Colonic mucosa (tissue), 4 donors: ENCODE results near the gene FBXO3. TPM values are rescaled to one million over a fixed set of nuclear protein-coding genes. Genes with fewer than 3 reads are reported as not detected.

ENCODE experiments used
- DNase-seq: peaks from one replicate; pipeline ENCODE4 v3.0.0-alpha.2; 2020
- H3K27ac ChIP-seq: fragments of 200-600 bp; one replicate; pipeline ENCODE4 v1.8.0; 2021
- H3K27me3 ChIP-seq: fragments of 200-600 bp; one replicate; pipeline ENCODE4 v1.8.0; 2021
- H3K36me3 ChIP-seq: fragments of 200-600 bp; one replicate; pipeline ENCODE4 v1.8.0; 2021
- H3K4me1 ChIP-seq: fragments of 200-600 bp; one replicate; pipeline ENCODE4 v1.8.0; 2021; ENCODE audit warnings: mild to moderate bottlenecking
- H3K4me3 ChIP-seq: fragments of 200-600 bp; one replicate; pipeline ENCODE4 v1.8.0; 2021
- H3K9ac ChIP-seq, 2 donors: one replicate each; pipeline ENCODE4 v1.7.0; 2013; ENCODE audit warnings: control low read depth in 2 of 2, low read depth in 2 of 2, low read length in 2 of 2
- H3K9me3 ChIP-seq: fragments of 200-600 bp; one replicate; pipeline ENCODE4 v1.8.0; 2021
- intact Hi-C: fragments of 100-400 bp; cut with DNase I; formaldehyde crosslinking; loops from one replicate; pipeline ENCODE4 v1.14.1; 2022
- total RNA-seq, 2 donors: library from RNA; stranded (reverse); fragmentation: NEBNext Ultra II Directional in 1 of 2; extraction: Animal tissue kit (Norgen Biotek cat#: 25700) in 1 of 2; gene quantifications; one replicate each; pipeline ENCODE4 v1.2.1, GENCODE V29; 2021
- TF ChIP-seq, protein P1 (sequence below): fragments of 200-600 bp; IDR thresholded peaks from one replicate; pipeline ENCODE4 v1.8.0; 2022; ENCODE audit warnings: antibody characterized with exemption, mild to moderate bottlenecking
- donor health status: healthy.
- donor health status: DM: no; HTN: no; CAD: no.
- donor health status: DM: no; HTN: no; CAD: no.

FBXO3 gene
- total RNA-seq, 2 donors from 2014 or later: 30.0 to 36.9 TPM

DNA sequence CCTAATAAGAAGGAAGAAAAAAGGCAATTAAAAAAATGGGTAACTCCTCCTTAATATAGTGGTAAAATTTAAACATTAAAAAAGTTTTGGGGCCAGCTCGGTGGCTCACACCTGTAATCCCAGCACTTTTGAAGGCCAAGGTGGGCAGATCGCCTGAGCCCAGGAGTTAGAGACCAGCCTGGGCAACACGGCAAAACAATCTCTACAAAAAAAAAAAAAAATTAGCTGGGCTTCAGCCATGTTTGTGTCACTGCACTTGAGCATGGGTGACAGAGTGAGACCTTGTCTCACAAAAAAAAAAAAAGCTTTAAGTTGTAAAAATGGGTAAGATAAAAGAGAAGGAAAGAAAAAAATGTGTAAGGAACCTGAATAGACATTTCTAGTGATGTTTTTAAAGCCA is 11.3 kb upstream of the FBXO3 start:
- no peak overlapping the region for H3K9ac ChIP-seq
- intact Hi-C loops: no loop called here

DNA sequence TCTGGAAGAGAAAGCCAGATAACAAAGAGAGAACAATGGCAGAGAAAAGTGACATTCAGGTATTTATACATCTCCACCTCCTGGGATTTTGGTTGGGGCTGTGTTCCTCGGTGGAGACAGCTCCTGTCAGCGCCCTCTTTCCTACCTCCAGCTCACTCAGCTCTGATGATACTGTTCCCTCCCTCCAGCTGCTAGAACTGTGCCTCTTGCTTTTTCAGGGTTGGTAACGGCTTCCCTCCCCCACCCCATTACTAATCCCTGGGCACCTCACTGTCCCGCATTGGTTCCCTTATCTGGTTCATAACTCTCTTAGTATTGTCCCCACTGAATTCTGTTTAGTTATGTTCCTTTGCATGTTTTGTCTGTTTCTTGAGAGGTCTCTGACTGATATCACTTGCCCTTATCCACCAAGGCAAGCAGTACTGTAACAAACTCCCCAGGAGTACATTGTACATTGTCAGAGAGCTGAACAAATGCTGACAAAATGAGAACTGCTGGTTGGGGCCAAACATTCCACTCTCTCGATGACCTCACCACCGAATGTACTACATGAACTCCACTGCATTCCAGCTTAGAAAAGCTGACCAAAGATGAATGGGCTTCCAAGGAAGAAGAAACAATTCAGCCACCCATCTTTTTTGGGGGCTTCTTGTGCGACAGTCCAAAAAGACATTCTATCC is 5.7 kb upstream of the FBXO3 start:
- TF ChIP-seq, protein P1, sequence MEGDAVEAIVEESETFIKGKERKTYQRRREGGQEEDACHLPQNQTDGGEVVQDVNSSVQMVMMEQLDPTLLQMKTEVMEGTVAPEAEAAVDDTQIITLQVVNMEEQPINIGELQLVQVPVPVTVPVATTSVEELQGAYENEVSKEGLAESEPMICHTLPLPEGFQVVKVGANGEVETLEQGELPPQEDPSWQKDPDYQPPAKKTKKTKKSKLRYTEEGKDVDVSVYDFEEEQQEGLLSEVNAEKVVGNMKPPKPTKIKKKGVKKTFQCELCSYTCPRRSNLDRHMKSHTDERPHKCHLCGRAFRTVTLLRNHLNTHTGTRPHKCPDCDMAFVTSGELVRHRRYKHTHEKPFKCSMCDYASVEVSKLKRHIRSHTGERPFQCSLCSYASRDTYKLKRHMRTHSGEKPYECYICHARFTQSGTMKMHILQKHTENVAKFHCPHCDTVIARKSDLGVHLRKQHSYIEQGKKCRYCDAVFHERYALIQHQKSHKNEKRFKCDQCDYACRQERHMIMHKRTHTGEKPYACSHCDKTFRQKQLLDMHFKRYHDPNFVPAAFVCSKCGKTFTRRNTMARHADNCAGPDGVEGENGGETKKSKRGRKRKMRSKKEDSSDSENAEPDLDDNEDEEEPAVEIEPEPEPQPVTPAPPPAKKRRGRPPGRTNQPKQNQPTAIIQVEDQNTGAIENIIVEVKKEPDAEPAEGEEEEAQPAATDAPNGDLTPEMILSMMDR: no peak
- no peaks in the 10 kb centered on the region for H3K4me1 ChIP-seq
- H3K27me3 ChIP-seq: no peaks in the 10 kb centered on the region
- DNase-seq: no peak
- H3K27ac ChIP-seq: no peak overlapping the region
- H3K36me3 ChIP-seq: no peaks in the 10 kb centered on the region
- intact Hi-C loops: no loop called here
- no peak overlapping the region for H3K4me3 ChIP-seq
- H3K9me3 ChIP-seq: no peaks in the 10 kb centered on the region
- no peak overlapping the region for H3K9ac ChIP-seq

More for the DNA sequence above, 11.3 kb upstream of the FBXO3 start:
- Histone ChIP-seq H3K4me3 (no peak overlapping the region), H3K27ac (no peak overlapping the region), H3K36me3 (no peaks in the 10 kb centered on the region), H3K27me3 (no peaks in the 10 kb centered on the region), H3K4me1 (no peaks in the 10 kb centered on the region), H3K9me3 (no peaks in the 10 kb centered on the region)
- no peak for DNase-seq
- TF ChIP-seq, protein P1: no peak

DNA sequence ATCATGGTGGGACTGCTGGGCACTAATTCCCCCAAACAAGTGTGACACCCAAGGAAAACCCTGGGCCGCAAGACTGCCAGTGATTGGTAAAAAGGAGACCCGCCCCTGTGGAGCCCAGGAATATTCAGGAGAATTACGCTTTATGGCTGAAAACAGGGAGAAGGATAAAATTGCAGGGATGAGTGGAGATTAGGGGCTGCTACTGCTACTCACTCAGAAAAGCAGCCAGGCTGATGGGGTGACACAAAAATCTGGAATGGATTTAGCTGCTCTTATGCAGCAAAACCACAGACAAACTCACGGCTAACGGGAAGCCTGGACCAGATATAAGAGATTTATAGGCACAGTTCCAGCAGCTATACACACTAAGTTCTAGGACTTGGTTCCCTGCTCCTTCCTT is 4.4 kb upstream of the FBXO3 start:
- DNase-seq: no peak
- intact Hi-C loops: no loop called here

DNA sequence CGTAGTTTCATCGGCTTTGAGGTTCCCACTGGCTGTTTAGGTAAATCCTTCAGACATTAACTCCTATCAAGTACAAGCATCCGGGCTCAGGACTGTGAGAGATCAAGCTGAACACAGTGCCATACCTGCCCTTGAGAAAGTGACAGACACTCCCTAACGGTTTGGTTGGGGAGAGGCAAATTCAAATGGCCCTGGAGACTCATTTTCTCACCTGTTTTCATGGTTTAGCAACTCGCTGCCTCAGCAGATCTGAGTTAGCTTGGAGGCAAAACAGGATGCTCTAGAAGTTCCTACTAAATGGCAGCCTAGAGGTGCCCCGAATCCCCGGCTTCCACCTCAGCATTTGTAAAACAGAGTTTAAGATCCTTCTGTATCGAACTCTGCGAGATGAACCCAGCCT is 3.6 kb upstream of the FBXO3 start:
- no peak overlapping the region for H3K27ac ChIP-seq
- no peaks in the 10 kb centered on the region for H3K36me3 ChIP-seq
- no peaks in the 10 kb centered on the region for H3K4me1 ChIP-seq
- TF ChIP-seq, protein P1: no peak
- no peaks in the 10 kb centered on the region for H3K27me3 ChIP-seq
- no peak overlapping the region for H3K9ac ChIP-seq
- intact Hi-C loops: no loop called here
- no peak overlapping the region for H3K4me3 ChIP-seq
- no peaks in the 10 kb centered on the region for H3K9me3 ChIP-seq
- DNase-seq: no peak

More for the DNA sequence above, 4.4 kb upstream of the FBXO3 start:
- H3K9ac ChIP-seq: no peak overlapping the region
- TF ChIP-seq, protein P1: no peak
- H3K27ac ChIP-seq: no peak overlapping the region
- H3K36me3 ChIP-seq: no peaks in the 10 kb centered on the region
- H3K4me3 ChIP-seq: no peak overlapping the region
- no peaks in the 10 kb centered on the region for H3K4me1 ChIP-seq
- no peaks in the 10 kb centered on the region for H3K27me3 ChIP-seq
- no peaks in the 10 kb centered on the region for H3K9me3 ChIP-seq

DNA sequence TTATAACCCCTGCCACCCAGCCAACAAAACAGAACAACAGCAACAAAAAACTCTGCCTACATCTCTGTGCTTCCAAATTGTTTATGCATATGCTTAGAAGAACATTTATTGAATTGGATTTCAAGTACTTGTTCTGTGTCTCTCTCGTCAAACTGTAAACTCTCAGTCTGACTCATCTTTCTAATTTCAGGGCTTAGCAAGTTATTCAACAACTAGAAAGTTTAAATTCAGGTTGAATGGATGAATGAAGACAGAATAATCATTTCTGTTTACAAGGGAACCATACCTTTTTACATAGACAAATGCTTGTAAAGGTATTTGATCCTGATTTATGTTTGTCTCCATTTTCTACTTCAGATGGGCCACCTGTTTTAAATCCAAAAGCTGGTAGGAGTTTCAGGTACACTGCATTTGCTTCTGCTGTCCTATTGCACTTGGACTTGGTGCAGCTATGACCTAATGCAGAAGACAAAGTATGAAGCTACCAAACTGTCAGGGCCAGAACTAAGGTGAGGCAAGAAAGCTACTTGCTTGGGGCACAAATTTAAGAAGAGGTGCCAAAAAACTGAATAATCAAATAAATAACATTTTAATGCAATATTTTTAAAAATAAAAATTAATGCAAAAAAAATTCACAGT is 1.6 kb upstream of the FBXO3 start:
- H3K27me3 ChIP-seq: no peaks in the 10 kb centered on the region
- H3K9me3 ChIP-seq: no peaks in the 10 kb centered on the region
- TF ChIP-seq, protein P1: no peak
- no peak overlapping the region for H3K9ac ChIP-seq
- intact Hi-C loops: no loop called here
- no peak overlapping the region for H3K4me3 ChIP-seq
- H3K27ac ChIP-seq: no peak overlapping the region
- DNase-seq: no peak
- no peaks in the 10 kb centered on the region for H3K36me3 ChIP-seq
- no peaks in the 10 kb centered on the region for H3K4me1 ChIP-seq
